ENCODE results near the gene PEMT. TPM values are rescaled to one million over a fixed set of nuclear protein-coding genes. Genes with fewer than 3 reads are reported as not detected.
"Not testable (repeated sequence)": the region's sequence is repeated elsewhere in the genome, so short reads cannot be mapped to it uniquely, and the experiment has no call there.

Gene PEMT
- total and polyA plus RNA-seq, 2 experiments from 2014 or later: 54.8 to 55.2 TPM

DNA sequence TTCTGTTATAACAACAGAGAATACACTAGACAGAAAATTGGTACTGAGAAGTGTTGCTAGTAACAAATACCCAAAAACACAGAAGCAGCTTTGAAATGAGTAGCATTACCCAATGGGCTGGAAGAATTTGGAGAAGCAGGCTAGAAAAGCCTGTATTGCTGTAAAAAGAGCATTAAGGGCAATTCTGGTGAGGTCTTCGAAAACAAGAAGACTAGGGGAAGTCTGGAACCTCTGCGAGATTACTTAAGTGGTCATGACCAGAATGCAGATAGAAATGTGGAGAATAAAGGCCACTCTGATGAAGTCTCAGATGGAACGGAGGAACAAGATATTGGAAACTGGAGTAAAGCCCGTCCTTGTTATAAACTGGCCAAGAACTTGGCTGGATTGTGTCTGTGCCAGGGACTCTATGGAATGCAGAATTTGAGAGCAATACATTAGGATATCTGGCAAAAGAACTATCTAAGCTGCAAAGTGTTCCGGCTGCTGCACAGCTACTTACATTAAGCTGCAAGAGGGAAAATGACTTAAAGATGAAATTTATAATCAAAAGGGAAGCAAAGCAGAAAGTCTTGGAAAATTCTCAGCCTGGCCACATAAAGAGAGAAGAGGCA is 44.9 kb upstream of the PEMT start (continued):
- TF ChIP-seq NANOG (IDR thresholded peaks at IDR 0.05; ENCODE audit: borderline replicate concordance): no peak
- TF ChIP-seq EZH2 (IDR thresholded peaks at IDR 0.05; ENCODE audit: low read depth, unreplicated experiment): no peak

GRCh38 chr17:17635537-17636271 is 44.2 kb upstream of the PEMT start:
- H3K27ac ChIP-seq (ENCODE audit: low read depth); H4K20me1 ChIP-seq (replicated peaks; ENCODE audit: insufficient read depth); H3K27ac Mint-ChIP-seq; H3K4me3 ChIP-seq; ATAC-seq; H3F3A ChIP-seq (replicated peaks; ENCODE audit: low read depth); H3K36me3 ChIP-seq (ENCODE audit: insufficient read depth); H3K36me3 Mint-ChIP-seq (ENCODE audit: low read depth); H3K4me1 ChIP-seq (ENCODE audit: insufficient read depth); H3K27me3 ChIP-seq (ENCODE audit: insufficient read depth); DNase-seq (ENCODE audit: low spot score); H3K4me1 Mint-ChIP-seq; H3K9me2 ChIP-seq (ENCODE audit: insufficient read depth); H3K79me2 ChIP-seq (replicated peaks; ENCODE audit: insufficient read depth); H3K27me3 Mint-ChIP-seq (ENCODE audit: insufficient read depth, low read depth, poor library complexity); H3K4me3 Mint-ChIP-seq; H3K4me2 ChIP-seq; H2AFZ ChIP-seq: not testable (repeated sequence)
- H3K9me3 Mint-ChIP-seq: peaks cover 16% of the 10 kb centered on the region

GRCh38 chr17:17635126-17635525 is 43.6 kb upstream of the PEMT start:
- DNase-seq (ENCODE audit: low spot score): no peak
- H3F3A ChIP-seq (replicated peaks; ENCODE audit: low read depth): no peaks in the 10 kb centered on the region
- no peak overlapping the region for H2AFZ ChIP-seq
- H3K27me3 Mint-ChIP-seq (ENCODE audit: insufficient read depth, low read depth, poor library complexity): peaks cover 2% of the 10 kb centered on the region
- H3K4me1 Mint-ChIP-seq: peaks cover 4% of the 10 kb centered on the region
- no peak overlapping the region for H3K27ac Mint-ChIP-seq
- H3K4me1 ChIP-seq (ENCODE audit: insufficient read depth): 0 out of 2 replicates have a peak, but pooled peaks cover 7% of the 10 kb centered on the region
- no peak overlapping the region for H3K4me2 ChIP-seq
- no peaks in the 10 kb centered on the region for H3K36me3 ChIP-seq (ENCODE audit: insufficient read depth)
- no peaks in the 10 kb centered on the region for H3K9me2 ChIP-seq (ENCODE audit: insufficient read depth)
- H3K27ac ChIP-seq (ENCODE audit: low read depth): no peak overlapping the region
- H3K4me3 ChIP-seq: no peak overlapping the region
- no peaks in the 10 kb centered on the region for H3K27me3 ChIP-seq (ENCODE audit: insufficient read depth)
- no peak overlapping the region for H3K4me3 Mint-ChIP-seq
- ATAC-seq: no peak
- no peaks in the 10 kb centered on the region for H3K79me2 ChIP-seq (replicated peaks; ENCODE audit: insufficient read depth)
- peaks cover 6% of the 10 kb centered on the region; the same call in 1 of the 3 replicates for H3K36me3 Mint-ChIP-seq (ENCODE audit: low read depth)
- peaks cover 14% of the 10 kb centered on the region for H3K9me3 Mint-ChIP-seq
- H4K20me1 ChIP-seq (replicated peaks; ENCODE audit: insufficient read depth): no peaks in the 10 kb centered on the region
- TF ChIP-seq ZNF331 (CRISPR knock-in tag; IDR thresholded peaks at IDR 0.05; ENCODE audit: low read depth) (no peak), ZNF114 (CRISPR knock-in tag; IDR thresholded peaks at IDR 0.05) (no peak), EZH2 (IDR thresholded peaks at IDR 0.05; ENCODE audit: low read depth, unreplicated experiment) (no peak), NANOG (IDR thresholded peaks at IDR 0.05; ENCODE audit: borderline replicate concordance) (no peak), JUNB (IDR thresholded peaks at IDR 0.05; ENCODE audit: unreplicated experiment) (no peak), CREB1 (CRISPR knock-in tag; IDR thresholded peaks at IDR 0.05; ENCODE audit: low read depth) (no peak), EZH2phosphoT487 (IDR thresholded peaks at IDR 0.05; ENCODE audit: unreplicated experiment) (no peak), POLR2AphosphoS5 (IDR thresholded peaks at IDR 0.05; ENCODE audit: low read depth) (no peak), REST (IDR thresholded peaks at IDR 0.05; ENCODE audit: unreplicated experiment) (no peak), CTCF (conservative IDR thresholded peaks at IDR 0.05; ENCODE audit: low read depth in 2 of 2) (no peak)
- TF ChIP-seq, protein P1, sequence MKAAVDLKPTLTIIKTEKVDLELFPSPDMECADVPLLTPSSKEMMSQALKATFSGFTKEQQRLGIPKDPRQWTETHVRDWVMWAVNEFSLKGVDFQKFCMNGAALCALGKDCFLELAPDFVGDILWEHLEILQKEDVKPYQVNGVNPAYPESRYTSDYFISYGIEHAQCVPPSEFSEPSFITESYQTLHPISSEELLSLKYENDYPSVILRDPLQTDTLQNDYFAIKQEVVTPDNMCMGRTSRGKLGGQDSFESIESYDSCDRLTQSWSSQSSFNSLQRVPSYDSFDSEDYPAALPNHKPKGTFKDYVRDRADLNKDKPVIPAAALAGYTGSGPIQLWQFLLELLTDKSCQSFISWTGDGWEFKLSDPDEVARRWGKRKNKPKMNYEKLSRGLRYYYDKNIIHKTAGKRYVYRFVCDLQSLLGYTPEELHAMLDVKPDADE (IDR thresholded peaks at IDR 0.05): no peak
